K562 (cell line): ENCODE results near the gene JPT1. TPM values are rescaled to one million over a fixed set of nuclear protein-coding genes. Genes with fewer than 3 reads are reported as not detected.

Experiments
- ARHGAP35 ChIP-seq: fragments of 450-650 bp; IDR thresholded peaks from 2 replicates; pipeline ENCODE4 v1.6.1; 2018; ENCODE audit not compliant: partially characterized antibody
- ASH1L ChIP-seq: fragments of 450-650 bp; IDR thresholded peaks from 2 replicates; pipeline ENCODE4 v1.6.1; 2018; ENCODE audit warnings: borderline replicate concordance, mild to moderate bottlenecking, low read depth; ENCODE audit not compliant: partially characterized antibody
- BRD4 ChIP-seq: fragments of 200-600 bp; sonication (generic); IDR thresholded peaks from 2 replicates; pipeline ENCODE4 v1.6.1; 2017; ENCODE audit warnings: inconsistent platforms
- EGR1 ChIP-seq: fragments of 450-650 bp; conservative IDR thresholded peaks from 2 replicates; pipeline ENCODE4 v1.6.1; 2017; ENCODE audit warnings: mild to moderate bottlenecking
- FIP1L1 ChIP-seq: fragments of 200-400 bp; formaldehyde crosslinking; IDR thresholded peaks from 2 replicates; pipeline ENCODE4 v1.6.1; 2018; ENCODE audit warnings: mild to moderate bottlenecking, low read depth, low read length; ENCODE audit not compliant: poor library complexity, severe bottlenecking
- FOXK1 ChIP-seq: sonication (generic); formaldehyde crosslinking; IDR thresholded peaks from 2 replicates; pipeline ENCODE4 v1.8.0; 2022; ENCODE audit warnings: missing genetic modification reagents, mild to moderate bottlenecking, borderline replicate concordance
- NELFE ChIP-seq: IDR thresholded peaks from 2 replicates; pipeline ENCODE4 v1.6.1; 2011; ENCODE audit warnings: mild to moderate bottlenecking; ENCODE audit not compliant: insufficient read depth, insufficient read length
- NFRKB ChIP-seq: fragments of 450-650 bp; IDR thresholded peaks from 2 replicates; pipeline ENCODE4 v1.6.1; 2016; ENCODE audit warnings: low read depth
- NFXL1 ChIP-seq: fragments of 450-650 bp; formaldehyde crosslinking; IDR thresholded peaks from 2 replicates; pipeline ENCODE4 v1.4.0; 2021; ENCODE audit warnings: mild to moderate bottlenecking
- NR3C1 ChIP-seq: sonication (generic); formaldehyde crosslinking; IDR thresholded peaks from 2 replicates; pipeline ENCODE4 v1.8.1; 2022; ENCODE audit warnings: missing genetic modification reagents
- PCBP1 ChIP-seq: fragments of 200-400 bp; formaldehyde crosslinking; IDR thresholded peaks from 2 replicates; pipeline ENCODE4 v1.6.1; 2018; ENCODE audit warnings: mild to moderate bottlenecking, low read depth, low read length; ENCODE audit not compliant: poor library complexity, severe bottlenecking
- PHF8 ChIP-seq: fragments of 200-600 bp; sonication (generic); IDR thresholded peaks from 2 replicates; pipeline ENCODE4 v1.6.1; 2012; ENCODE audit warnings: mixed run types, mild to moderate bottlenecking, inconsistent platforms, low read length, moderate library complexity, borderline replicate concordance
- PHTF2 ChIP-seq: fragments of 250-450 bp; sonication (Bioruptor Pico); IDR thresholded peaks from 2 replicates; pipeline ENCODE4 v1.5.0; 2021; ENCODE audit warnings: mild to moderate bottlenecking
- PTRF ChIP-seq: fragments of 450-650 bp; IDR thresholded peaks from 2 replicates; pipeline ENCODE4 v1.6.1; 2016; ENCODE audit warnings: mild to moderate bottlenecking, missing genetic modification characterization, missing compliant biosample characterization
- RBBP5 ChIP-seq: fragments of 200-600 bp; sonication (generic); IDR thresholded peaks from 2 replicates; pipeline ENCODE4 v1.6.1; 2012; ENCODE audit warnings: borderline replicate concordance, mild to moderate bottlenecking, low read length, control low read depth, inconsistent platforms; ENCODE audit not compliant: insufficient read depth, poor library complexity, severe bottlenecking
- RCOR1 ChIP-seq, 2 experiments: IDR thresholded peaks; 2 replicates each; pipeline ENCODE4 v1.6.1; 2012; ENCODE audit warnings: low read depth in 2 of 2, low read length in 2 of 2, borderline replicate concordance in 1 of 2, improper control_type of control experiment in 1 of 2
- SMC3 ChIP-seq: conservative IDR thresholded peaks from 2 replicates; pipeline ENCODE4 v1.6.1; 2011; ENCODE audit warnings: low read depth, low read length, improper control_type of control experiment; ENCODE audit not compliant: insufficient read depth
- SP1 ChIP-seq: sonication (generic); formaldehyde crosslinking; IDR thresholded peaks from 2 replicates; pipeline ENCODE4 v1.8.1; 2022; ENCODE audit warnings: mild to moderate bottlenecking, missing genetic modification reagents
- U2AF1 ChIP-seq: fragments of 200-400 bp; formaldehyde crosslinking; optimal IDR thresholded peaks from 2 replicates; pipeline ENCODE3; 2017; ENCODE audit warnings: mild to moderate bottlenecking, low read depth, low read length, moderate library complexity
- XRCC3 ChIP-seq: fragments of 450-650 bp; IDR thresholded peaks from 2 replicates; pipeline ENCODE4 v1.6.1; 2017; ENCODE audit warnings: mild to moderate bottlenecking, moderate library complexity
- ZBTB1 ChIP-seq: sonication (generic); formaldehyde crosslinking; IDR thresholded peaks from 2 replicates; pipeline ENCODE4 v1.8.1; 2023; ENCODE audit warnings: missing genetic modification reagents, low read depth, mild to moderate bottlenecking, borderline replicate concordance
- ZNF431 ChIP-seq: sonication (generic); formaldehyde crosslinking; IDR thresholded peaks from 2 replicates; pipeline ENCODE4 v1.8.0; 2022; ENCODE audit warnings: mild to moderate bottlenecking, missing genetic modification reagents
- ZNF707 ChIP-seq: fragments of 250-450 bp; sonication (Bioruptor Pico); conservative IDR thresholded peaks from 2 replicates; pipeline ENCODE4 v1.8.0; 2022; ENCODE audit warnings: inconsistent platforms, mild to moderate bottlenecking, moderate library complexity
- polyA plus RNA-seq, 8 experiments: library from polyadenylated mRNA; depleted of rRNA in 4 of 8; stranded (reverse) in 5 of 8; unstranded in 3 of 8; fragments of >200 nt; fragmentation: Nextera tagmentation in 2 of 8; fragmentation: Illumina TruSeq in 1 of 8; extraction: Ambion mirVana in 2 of 8; extraction: Trizol in 1 of 8; gene quantifications; 2 replicates each; pipeline versions ENCODE4 v1.2.1 to v1.2.3, GENCODE V29; 2011 to 2014; ENCODE audit warnings: inconsistent platforms in 1 of 8, missing spikeins in 1 of 8
- total RNA-seq, 7 experiments: library from RNA; depleted of rRNA in 6 of 7; stranded (reverse); fragments of >200 nt in 6 of 7; fragmentation: Illumina TruSeq in 2 of 7; extraction: Trizol in 2 of 7; gene quantifications; 2 replicates each; pipeline versions ENCODE4 v1.2.1 to v1.2.3, GENCODE V29; 2011 to 2021; ENCODE audit warnings: low replicate concordance in 1 of 7
- TF ChIP-seq, protein P1 (sequence below): sonication (generic); formaldehyde crosslinking; IDR thresholded peaks from 2 replicates; pipeline ENCODE4 v1.8.1; 2023; ENCODE audit warnings: mild to moderate bottlenecking, missing genetic modification reagents
- TF ChIP-seq, protein P2 (sequence below): sonication (generic); formaldehyde crosslinking; IDR thresholded peaks from 2 replicates; pipeline ENCODE4 v1.9.0; 2022; ENCODE audit warnings: mild to moderate bottlenecking, missing genetic modification reagents
- TF ChIP-seq, protein P3 (sequence below): sonication (generic); formaldehyde crosslinking; IDR thresholded peaks from 2 replicates; pipeline ENCODE4 v1.8.0; 2022; ENCODE audit warnings: missing genetic modification reagents, mild to moderate bottlenecking, borderline replicate concordance

The JPT1 gene
- total and polyA plus RNA-seq, 9 of the 15 experiments (the other 6 are each of a cell fraction or from before 2014, with no cell fraction given) = 56.7 to 292 (median 144) TPM

DNA sequence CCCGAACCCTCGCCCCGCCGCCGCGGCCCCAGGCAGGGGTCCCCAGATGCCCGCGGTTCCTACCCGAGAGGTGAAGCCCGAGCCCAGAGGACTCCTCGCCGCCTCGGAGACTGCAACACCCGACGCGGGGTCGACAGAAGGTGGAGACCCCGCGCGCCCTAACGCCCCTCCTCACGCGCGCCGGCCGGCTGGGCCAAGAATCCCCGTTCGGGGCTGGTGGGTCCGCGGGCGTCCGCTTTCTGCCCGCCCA lies 27.9 kb upstream of the JPT1 start (continued):
- TF ChIP-seq EGR1 (no peak), FOXK1 (CRISPR knock-in tag) (no peak), FIP1L1 (no peak), RBBP5 (peak; percentile 12), PTRF (tag) (no peak), RCOR1 (IDR thresholded peaks at IDR 0.05; ENCODE audit: borderline replicate concordance in 1 of 2, low read depth in 2 of 2, low read length in 2 of 2) (no peak), ZBTB1 (peak; percentile 65; the same call in 1 of the 2 replicates), ZNF431 (CRISPR knock-in tag) (no peak), PCBP1 (peak; percentile 72), BRD4 (peak; percentile 30; the same call in 1 of the 2 replicates), NELFE (no peak), PHTF2 (CRISPR knock-in tag) (no peak), NFRKB (no peak), SMC3 (no peak), SP1 (CRISPR knock-in tag) (no peak), PHF8 (peak; percentile 18; the same call in 1 of the 2 replicates), U2AF1 (peak; percentile 91), NR3C1 (CRISPR knock-in tag) (0 out of 2 replicates have a peak, but pooled peaks have one; percentile 20), ARHGAP35 (no peak), XRCC3 (no peak), NFXL1 (CRISPR knock-in tag) (no peak), ZNF707 (CRISPR knock-in tag) (no peak), ASH1L (no peak)
- TF ChIP-seq, protein P1, sequence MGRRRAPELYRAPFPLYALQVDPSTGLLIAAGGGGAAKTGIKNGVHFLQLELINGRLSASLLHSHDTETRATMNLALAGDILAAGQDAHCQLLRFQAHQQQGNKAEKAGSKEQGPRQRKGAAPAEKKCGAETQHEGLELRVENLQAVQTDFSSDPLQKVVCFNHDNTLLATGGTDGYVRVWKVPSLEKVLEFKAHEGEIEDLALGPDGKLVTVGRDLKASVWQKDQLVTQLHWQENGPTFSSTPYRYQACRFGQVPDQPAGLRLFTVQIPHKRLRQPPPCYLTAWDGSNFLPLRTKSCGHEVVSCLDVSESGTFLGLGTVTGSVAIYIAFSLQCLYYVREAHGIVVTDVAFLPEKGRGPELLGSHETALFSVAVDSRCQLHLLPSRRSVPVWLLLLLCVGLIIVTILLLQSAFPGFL (CRISPR knock-in tag) = no peak
- TF ChIP-seq, protein P2, sequence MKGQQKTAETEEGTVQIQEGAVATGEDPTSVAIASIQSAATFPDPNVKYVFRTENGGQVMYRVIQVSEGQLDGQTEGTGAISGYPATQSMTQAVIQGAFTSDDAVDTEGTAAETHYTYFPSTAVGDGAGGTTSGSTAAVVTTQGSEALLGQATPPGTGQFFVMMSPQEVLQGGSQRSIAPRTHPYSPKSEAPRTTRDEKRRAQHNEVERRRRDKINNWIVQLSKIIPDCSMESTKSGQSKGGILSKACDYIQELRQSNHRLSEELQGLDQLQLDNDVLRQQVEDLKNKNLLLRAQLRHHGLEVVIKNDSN (CRISPR knock-in tag) = no peak
- TF ChIP-seq, protein P3, sequence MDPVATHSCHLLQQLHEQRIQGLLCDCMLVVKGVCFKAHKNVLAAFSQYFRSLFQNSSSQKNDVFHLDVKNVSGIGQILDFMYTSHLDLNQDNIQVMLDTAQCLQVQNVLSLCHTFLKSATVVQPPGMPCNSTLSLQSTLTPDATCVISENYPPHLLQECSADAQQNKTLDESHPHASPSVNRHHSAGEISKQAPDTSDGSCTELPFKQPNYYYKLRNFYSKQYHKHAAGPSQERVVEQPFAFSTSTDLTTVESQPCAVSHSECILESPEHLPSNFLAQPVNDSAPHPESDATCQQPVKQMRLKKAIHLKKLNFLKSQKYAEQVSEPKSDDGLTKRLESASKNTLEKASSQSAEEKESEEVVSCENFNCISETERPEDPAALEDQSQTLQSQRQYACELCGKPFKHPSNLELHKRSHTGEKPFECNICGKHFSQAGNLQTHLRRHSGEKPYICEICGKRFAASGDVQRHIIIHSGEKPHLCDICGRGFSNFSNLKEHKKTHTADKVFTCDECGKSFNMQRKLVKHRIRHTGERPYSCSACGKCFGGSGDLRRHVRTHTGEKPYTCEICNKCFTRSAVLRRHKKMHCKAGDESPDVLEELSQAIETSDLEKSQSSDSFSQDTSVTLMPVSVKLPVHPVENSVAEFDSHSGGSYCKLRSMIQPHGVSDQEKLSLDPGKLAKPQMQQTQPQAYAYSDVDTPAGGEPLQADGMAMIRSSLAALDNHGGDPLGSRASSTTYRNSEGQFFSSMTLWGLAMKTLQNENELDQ (CRISPR knock-in tag) = no peak
